GM18867 (cell line): Measurements from ENCODE around the gene ASH1L.
"Not testable (repeated sequence)": the region's sequence is repeated elsewhere in the genome, so short reads cannot be mapped to it uniquely, and the experiment has no call there.

Source experiments
- ATAC-seq: cut with Tn5 transposase; IDR thresholded peaks from one replicate; pipeline ENCODE4 v1.9.1; 2021; ENCODE audit warnings: mild to moderate bottlenecking, moderate library complexity; ENCODE audit not compliant: unreplicated experiment

The ASH1L gene

DNA sequence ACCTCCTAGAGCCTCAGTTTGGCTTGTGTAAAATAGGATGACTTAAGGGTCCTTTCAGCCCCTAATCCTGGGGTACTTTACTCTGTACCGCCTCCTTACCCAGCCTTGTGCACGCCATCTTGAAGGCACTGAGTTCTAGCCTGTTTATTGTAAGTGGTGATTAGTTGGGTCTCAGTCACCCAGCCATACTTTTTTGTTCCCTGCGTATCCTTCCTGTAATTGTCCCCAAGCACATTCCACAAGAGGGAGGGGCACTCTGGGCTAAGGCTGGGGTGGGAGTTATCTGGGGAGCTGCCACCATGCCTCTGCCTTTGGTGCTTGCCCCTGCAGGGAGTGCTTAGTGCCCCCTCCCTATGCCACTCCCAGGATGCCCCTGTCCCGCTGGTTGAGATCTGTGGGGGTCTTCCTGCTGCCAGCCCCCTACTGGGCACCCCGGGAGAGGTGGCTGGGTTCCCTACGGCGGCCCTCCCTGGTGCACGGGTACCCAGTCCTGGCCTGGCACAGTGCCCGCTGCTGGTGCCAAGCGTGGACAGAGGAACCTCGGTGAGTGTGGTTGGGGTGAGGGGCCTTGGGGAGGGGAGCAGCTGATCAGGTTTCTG, 253.1 kb downstream of the ASH1L start:
- no peak for ATAC-seq

DNA sequence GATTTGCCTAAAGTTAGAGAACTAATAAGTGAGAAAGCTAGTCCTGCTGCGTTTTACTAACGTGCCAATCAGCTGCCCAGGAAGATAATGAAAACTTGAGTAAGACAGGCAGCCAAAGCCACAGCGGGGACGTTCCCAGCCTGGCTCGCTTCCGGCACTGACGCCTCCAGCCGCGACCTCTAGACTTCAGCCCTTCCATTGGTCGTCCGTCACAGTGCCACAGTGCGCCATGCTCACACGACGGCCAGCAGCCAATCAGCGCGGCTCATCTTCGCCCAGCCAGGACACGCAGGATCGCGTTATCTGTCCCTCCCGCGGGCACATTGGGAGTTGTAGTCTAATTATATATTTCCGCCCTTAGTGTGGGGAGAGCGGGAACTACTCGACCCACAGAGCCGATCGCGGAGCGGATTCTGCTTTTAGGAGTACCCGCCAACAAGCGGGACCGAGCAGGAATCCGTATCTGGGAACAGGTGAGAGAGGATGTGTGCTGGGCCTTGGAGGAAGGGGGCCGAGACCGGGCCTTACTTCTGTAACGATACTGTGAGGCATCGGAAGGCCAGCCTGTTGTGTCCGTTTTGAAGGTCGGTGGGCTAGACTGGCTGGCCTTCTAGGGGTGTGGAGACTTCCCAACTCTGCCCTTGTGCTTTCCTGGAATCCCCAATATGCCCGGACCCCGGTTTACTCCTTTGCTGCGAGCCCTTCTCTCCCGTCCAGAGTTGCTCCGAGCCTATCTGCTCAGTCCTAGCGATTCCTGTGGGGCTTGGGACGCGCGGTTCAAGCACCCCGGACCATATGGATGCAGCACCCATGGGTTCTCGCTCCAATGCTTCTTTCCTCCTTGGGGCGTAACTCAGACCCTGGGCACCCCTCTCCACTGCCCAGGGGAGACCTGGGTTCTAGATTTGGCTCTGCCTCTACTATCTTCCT, 253.8 kb downstream of the ASH1L start, which contains the start of gene FDPS:
FDPS (plus strand) TSS at position 374 of the 930 bp plus-strand sequence. CDS start 924 bp downstream, outside the sequence.
- ATAC-seq = peak; percentile 94

DNA sequence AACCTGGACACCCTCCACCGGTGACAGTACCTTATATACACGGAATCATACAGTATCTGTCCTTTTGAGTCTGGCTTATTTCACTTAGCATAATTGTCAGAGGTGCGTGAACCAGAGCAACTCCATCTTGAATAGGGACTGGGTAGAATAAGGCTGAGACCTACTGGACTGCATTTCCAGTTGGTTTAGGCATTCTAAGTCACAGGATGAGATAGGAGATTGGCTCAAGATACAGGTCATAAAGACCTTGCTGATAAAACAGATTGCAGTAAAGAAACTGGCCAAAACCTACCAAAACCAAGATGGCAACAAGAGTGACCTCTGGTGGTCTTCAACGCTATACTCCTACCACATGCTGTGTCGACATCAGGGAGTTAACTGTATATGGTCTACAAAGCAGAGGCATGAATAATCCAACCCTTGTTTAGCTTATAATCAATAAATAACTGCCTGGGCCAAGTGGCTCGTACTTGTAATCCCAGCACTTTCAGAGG, 255.3 kb downstream of the ASH1L start:
- no peak for ATAC-seq

DNA sequence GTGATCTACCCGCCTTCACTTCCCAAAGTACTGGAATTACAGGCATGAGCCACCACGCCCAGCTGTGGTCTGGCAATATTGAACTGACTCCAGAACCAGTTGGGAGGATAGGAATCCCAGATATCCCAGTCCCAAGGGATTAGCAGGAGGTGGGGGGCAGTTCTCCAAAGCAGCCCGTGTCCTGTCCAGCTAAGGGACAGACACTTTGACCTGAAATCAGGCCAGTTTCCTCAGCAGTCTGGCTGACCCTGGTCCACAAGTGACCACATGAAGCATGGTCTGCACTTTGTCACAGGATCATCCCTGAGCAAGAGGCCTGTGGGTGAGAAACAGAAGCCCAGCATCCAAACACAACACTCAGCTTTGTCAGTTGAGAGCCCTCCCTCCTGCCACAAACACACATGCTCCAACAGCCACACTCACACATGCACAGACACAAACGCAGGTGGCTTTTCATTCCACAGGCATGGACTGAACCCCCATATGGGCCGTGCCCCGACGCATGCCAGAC, 256.7 kb downstream of the ASH1L start:
- ATAC-seq = no peak

DNA sequence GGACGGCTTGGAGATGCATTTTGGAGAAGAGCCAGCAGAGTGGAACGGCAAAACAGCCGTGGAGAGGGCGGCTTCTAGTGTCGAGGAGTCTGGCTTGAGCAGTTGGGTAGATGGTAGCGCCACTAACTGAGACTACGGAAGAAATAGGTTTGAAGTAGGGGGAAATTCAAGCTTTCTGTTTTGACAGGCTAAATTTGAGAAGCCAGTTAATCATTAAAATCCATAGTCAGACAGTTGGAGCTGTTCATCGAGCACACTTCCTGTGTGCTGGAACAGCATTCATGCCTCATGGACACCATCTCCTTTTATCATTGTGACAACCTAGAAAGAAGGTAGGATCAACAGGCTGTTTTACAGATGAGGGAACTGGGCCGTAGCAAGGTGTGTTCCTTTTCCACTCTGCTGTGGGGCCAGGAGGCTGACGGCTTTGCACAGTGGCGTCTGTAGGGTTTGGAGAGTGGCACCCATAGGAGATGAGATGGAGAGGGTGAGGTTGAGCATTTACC, 258.0 kb downstream of the ASH1L start:
- no peak for ATAC-seq

DNA sequence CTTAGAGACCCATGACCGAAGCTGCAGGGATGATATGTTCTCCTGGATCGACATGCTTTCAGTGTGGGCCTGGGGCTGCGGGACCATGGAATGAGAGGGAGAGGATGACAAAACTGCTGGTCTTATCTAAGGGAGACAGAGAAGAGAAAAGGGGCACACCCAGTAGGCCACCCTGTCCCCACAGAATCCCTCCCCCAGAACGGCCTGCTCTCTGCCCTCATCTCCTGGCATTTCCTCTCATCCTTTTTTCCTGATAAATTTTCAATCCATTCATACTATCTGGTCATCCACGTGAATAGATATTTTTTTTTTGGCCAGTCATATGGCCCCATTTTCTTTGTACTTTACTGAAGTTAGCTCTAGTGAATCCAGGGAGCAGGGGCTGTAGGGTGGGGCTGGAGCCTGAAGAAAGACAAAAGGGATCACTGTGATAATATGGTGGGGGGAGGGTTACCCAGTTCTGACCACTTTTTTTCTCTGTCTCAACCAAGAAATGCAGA, 261.2 kb downstream of the ASH1L start, which contains the start of gene PKLR:
PKLR (minus strand) TSS at position 97 of the 500 bp plus-strand sequence; CDS start at position 54, 43 bp downstream.
- no peak for ATAC-seq

DNA sequence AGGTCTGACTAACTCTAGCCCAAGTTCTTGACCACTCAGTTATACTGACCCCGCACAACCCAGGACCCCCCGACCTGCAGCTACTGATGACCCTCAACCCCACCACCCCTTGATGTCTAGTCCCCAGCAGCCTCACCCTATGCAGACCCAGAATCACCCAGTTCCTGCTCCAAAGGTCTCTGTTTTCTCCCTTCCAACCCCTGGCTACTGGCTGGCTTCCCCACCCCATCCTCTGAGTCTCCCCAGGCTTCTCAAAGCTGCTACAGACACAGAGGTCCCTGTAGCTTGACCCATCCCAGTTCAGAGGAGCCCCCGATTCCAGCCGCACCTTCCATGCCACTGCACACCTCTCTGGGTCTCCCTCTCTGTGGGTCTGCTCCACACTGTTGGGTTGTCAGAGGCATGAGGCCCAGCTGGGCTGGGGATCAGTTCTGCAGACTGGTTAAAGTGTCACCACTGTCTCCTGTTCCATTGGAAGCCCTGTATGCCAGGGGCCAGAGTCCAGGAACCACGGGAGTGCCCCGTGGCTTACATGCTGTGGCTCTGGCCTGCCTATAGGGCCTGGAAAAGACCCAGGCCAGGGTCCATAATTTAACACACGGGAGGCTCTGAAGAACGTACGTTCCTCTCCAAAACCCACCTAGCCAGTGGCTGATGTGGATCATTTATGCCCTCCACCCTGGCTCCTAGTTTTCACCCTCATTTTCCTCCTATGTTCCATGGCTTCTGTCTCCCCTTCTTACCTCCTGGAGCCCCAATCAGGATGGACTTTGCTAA, 261.9 kb downstream of the ASH1L start:
- no peak for ATAC-seq

DNA sequence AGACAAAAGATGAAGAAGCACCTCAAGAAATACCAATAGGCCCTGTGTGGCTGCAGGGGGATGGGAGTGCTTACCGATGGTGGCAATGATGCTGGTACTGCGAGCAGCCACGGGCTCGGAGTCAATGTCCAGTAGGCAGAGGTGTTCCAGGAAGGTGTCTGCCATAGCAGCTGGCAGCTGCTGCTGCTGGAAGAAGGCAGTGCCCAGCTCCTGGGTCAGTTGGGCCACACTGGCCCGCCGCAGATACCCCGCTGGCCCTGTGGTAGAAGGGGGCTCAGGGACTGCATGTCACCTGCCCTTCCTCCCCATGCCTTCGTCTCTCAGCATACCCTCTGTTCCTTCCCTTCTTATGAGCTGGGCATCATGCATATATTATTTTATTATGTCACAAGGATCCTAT, 262.6 kb downstream of the ASH1L start:
- no peak for ATAC-seq

DNA sequence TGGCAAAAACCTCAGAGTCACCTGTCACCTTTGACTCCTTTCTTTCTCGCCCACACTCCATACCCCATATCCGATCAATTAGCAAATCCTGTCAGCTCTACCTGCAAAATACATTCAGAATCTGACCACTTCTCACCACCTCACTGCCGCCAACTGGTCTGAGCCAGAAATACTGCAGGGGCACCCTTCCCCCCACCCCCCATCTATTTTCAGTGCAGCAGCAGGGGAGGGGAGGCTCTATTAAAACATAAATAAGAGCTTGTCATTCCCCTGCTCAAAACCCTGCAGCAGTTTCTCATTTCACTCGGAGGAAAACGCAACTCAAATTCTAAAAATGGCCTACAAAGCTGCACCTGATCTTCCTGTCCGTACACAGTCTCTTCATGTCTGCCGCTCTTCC, 265.2 kb downstream of the ASH1L start:
- no peak for ATAC-seq

DNA sequence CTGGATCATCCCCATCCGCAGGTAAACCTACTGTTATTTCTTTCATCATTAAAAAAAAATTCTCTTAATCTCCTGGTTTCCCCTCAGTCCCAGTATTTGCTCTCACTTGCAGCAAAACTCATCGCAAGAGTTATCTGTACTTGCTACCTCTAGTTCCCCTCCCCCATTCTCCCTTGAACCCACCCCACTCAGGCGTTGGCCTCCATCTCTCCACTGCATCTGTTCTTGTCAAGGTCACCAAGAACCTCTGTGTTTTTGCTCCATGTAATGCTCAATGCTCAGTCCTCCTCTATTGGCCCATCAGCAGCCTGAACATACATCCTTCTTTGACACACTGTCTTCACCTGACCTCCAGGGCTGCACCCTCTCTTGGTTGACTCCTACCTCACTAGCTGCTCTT, 265.9 kb downstream of the ASH1L start:
- no peak for ATAC-seq

DNA sequence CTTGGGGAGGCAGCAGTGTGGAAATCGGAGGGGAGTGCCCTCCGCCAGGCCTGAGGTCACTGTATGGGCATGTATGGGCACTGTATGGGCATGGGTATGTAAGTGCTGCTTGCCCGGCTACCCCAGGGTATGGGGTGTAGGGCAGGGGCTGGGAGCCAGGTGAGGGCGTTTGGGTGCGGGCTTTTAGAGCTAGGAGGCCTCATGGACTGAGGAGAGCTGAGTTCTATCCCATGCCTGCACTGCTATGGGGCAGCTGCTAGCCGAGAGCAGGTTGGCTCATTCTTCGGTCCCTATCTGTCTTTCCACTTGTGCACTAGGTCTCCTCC, 266.7 kb downstream of the ASH1L start:
- ATAC-seq = no peak

DNA sequence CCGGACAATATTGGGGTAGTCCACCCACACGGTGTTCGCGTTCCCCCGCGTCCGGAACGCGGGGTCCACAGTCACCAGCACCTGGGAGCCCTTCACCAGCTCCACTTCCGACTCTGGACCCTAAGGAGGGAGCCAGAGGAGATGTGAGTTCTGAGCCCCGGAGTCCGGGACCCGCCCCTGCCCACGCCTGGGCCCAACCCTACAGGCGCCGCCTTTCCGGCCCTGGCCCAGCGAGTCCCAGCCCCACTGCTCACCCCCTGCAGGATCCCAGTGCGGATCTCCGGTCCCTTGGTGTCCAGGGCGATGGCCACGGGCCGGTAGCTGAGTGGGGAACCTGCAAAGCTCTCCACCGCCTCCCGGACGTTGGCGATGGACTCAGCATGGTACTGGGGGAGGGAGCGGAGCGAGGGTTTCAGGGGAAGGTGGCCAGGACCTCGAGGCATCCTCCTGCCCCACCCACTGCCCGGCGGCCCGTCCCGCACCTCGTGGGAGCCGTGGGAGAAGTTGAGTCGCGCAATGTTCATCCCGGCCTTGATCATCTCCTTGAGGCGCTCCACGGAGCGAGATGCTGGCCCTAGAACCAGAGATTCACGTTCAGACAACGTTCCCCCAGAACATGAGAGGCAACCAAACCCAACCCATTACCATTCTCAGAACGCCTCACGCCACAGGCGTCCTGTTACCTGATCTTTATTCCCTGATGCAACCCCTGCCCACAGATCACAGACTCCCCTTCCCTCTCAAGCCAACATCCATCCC, 267.2 kb downstream of the ASH1L start:
- ATAC-seq = no peak

DNA sequence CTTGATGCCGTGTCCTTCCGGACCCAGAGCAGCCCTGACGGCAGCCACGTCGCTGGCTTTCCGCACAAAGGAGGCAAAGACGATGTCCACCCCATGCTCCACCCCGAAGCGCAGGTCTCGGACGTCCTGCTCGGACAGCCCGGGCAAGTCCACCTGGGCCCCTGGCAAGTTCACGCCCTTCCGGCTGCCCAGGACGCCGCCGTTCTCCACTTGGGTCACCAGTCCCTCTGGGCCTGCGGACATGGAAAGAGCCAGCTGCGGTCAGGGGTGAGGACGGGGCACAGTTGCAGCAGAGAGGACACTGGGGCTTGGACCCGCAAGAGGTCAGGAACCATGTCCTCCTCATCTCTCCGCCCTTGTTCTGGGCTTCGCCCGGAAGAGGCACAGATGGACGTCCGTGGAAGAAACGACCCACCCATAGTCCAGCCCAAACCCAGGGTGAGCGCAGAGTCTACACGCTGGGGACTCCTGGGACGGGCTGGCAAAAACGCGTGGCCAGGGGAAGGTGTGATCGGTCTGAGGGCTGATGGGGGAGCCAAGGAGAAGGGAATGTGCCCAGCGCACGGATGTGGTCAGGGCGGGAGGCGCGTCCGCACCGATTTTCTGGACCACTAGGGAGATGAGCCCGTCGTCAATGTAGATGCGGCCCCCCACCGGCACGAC, 268.0 kb downstream of the ASH1L start:
- ATAC-seq = no peak

DNA sequence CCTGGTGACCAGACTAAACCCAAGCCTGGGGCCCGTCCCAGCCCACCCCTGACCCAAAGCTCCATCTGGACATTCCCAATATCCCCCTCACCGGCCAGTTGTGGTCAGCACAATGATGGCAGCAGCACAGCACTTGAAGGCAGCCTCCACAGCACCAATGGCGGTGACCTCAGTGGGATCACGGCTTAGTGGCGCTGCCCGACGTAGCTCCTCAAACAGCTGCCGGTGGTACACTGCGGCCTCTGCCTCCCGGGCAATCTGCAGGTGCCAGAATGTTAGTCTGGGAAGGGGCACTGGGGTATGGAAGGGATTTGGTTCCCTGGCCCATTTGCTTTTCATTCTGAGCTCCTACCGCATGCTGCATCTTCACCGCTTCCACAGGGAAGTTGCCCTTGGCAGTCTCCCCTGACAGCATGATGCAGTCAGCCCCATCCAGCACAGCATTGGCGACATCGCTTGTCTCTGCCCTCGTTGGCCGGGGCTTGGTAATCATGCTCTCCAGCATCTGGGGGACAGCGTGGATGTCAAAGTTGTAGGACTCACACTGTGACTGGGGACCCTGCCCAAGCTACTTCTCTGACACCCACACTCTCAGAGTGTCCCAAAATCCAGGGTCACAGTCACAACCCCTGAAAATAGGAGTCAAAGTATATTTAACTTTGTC, 269.4 kb downstream of the ASH1L start:
- no peak for ATAC-seq

DNA sequence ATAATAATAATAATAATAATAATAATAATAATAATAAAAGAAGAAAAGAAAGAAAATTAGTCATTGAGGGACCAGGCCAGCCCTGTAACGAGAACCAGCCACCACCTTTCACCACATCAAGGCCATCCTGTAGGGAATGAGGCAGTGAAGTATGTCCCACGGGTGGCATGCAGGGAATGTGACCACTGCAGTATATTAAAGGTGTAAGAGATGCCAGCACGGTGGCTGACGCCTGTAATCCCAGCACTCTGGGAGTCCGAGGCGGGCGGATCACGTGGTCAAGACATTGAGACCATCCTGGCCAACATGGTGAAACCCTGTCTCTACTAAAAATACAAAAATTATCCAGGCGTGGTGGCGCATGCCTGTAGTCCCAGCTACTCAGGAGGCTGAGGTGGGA, 271.6 kb downstream of the ASH1L start:
- not testable (repeated sequence) for ATAC-seq

DNA sequence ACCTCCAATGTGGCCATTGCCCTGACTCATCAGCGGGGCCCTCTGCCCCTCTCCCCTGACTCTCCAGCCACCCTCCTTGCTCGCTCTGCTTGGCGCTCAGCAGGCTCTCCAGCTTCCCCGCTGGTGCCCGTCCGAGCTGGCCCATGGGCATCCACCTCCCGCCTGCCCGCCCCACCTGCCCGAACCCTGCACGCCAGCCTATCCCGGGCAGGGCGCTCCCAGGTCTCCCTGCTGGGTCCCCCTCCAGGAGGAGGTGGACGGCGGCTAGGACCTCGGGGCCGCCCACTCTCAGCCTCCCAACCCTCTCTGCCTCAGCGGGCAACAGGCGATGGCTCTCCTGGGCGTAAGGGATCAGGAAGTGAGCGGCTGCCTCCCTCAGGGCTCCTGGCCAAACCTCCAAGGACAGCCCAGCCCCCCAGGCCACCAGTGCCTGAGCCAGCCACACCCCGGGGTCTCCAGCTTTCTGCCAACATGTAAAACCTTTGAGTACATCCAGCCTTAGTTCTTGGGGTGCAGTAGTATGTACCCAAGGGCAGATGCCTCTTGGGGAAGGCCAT, 274.5 kb downstream of the ASH1L start:
- no peak for ATAC-seq

DNA sequence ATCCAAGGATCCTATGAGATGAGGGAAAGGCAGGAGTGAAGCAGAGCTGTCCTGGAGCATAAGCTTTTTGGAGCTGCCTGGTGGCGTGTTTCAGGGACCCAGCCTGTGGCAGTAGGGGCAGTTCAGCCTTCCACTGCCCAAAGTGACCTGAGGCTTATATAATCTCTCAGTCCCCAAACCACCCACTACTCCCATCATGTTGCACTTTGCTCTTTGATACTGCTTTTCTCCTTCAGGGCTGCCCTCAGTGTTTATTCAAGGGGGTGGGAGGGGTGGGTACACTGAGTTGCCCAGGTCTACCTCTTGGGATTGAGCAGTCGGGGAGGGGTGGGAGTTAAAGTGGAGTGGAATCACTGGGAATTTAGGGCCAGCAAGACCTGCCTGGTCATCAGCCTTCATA, 276.1 kb downstream of the ASH1L start:
- ATAC-seq = no peak

DNA sequence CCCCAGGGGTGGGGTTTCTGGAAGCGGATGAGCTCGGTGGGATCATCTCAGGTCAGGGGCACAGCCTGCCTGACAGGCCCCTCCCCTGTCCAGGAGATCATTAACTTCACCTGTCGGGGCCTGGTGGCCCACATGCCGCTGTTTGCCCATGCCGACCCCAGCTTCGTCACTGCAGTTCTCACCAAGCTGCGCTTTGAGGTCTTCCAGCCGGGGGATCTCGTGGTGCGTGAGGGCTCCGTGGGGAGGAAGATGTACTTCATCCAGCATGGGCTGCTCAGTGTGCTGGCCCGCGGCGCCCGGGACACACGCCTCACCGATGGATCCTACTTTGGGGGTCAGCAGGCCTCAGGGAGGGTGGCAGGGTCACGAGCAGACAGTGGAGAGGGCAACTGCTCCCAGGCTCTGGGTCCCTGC, 277.0 kb downstream of the ASH1L start:
- ATAC-seq = no peak
